ENCODE measurements around the gene BNC2.

The BNC2 gene

GRCh38 chr9:16869131-16869881 lies 1.2 kb downstream of the BNC2 start:
- no peak for DNase-seq (ENCODE audit: low read depth in 2 of 2)

- no peak for DNase-seq (ENCODE audit: low read depth in 2 of 2)
Observed at GRCh38 chr9:16868701-16869100, 1.8 kb downstream of the BNC2 start.

GRCh38 chr9:16867576-16868311 lies 2.7 kb downstream of the BNC2 start:
- no peak for DNase-seq (ENCODE audit: low read depth in 2 of 2)

- no peak for DNase-seq (ENCODE audit: low read depth in 2 of 2)
Observed at GRCh38 chr9:16866587-16866986, 3.9 kb downstream of the BNC2 start.

GRCh38 chr9:16864649-16865434 lies 5.6 kb downstream of the BNC2 start:
- no peak for DNase-seq (ENCODE audit: low read depth in 2 of 2)

GRCh38 chr9:16848179-16848578 lies 22.3 kb downstream of the BNC2 start:
- DNase-seq (ENCODE audit: low read depth in 2 of 2), result no peak

- DNase-seq (ENCODE audit: low read depth in 2 of 2), result no peak
Observed at GRCh38 chr9:16846986-16847385, 23.5 kb downstream of the BNC2 start.

- no peak for DNase-seq (ENCODE audit: low read depth in 2 of 2)
Observed at GRCh38 chr9:16846367-16846766, 24.1 kb downstream of the BNC2 start.

- no peak for DNase-seq (ENCODE audit: low read depth in 2 of 2)
Observed at GRCh38 chr9:16834817-16835216, 35.7 kb downstream of the BNC2 start.

- no peak for DNase-seq (ENCODE audit: low read depth in 2 of 2)
Observed at GRCh38 chr9:16833296-16833835, 37.1 kb downstream of the BNC2 start.

- DNase-seq (ENCODE audit: low read depth in 2 of 2), result no peak
Observed at GRCh38 chr9:16832101-16832500, 38.4 kb downstream of the BNC2 start.

GRCh38 chr9:16830806-16831205 lies 39.7 kb downstream of the BNC2 start:
- DNase-seq (ENCODE audit: low read depth in 2 of 2), result no peak

GRCh38 chr9:16828340-16829281 lies 41.9 kb downstream of the BNC2 start:
- no peak for DNase-seq (ENCODE audit: low read depth in 2 of 2)

- DNase-seq (ENCODE audit: low read depth in 2 of 2), result no peak
Observed at GRCh38 chr9:16825971-16826625, 44.4 kb downstream of the BNC2 start.

GRCh38 chr9:16825331-16825725 lies 45.1 kb downstream of the BNC2 start:
- DNase-seq (ENCODE audit: low read depth in 2 of 2), result no peak

- DNase-seq (ENCODE audit: low read depth in 2 of 2), result no peak
Observed at GRCh38 chr9:16824545-16825330, 45.7 kb downstream of the BNC2 start.

GRCh38 chr9:16823906-16824305 lies 46.6 kb downstream of the BNC2 start:
- no peak for DNase-seq (ENCODE audit: low read depth in 2 of 2)

GRCh38 chr9:16821344-16821743 lies 49.1 kb downstream of the BNC2 start:
- DNase-seq (ENCODE audit: low read depth in 2 of 2), result no peak

- no peak for DNase-seq (ENCODE audit: low read depth in 2 of 2)
Observed at GRCh38 chr9:16817514-16817913, 53.0 kb downstream of the BNC2 start.

- no peak for DNase-seq (ENCODE audit: low read depth in 2 of 2)
Observed at GRCh38 chr9:16817002-16817401, 53.5 kb downstream of the BNC2 start.
